Ishikawa (cell line): ENCODE data around the gene NHSL1.
A peak's percentile ranks its signal among the peaks of the same experiment; 100 is the strongest.

ENCODE experiments used
- CEBPB ChIP-seq: IDR thresholded peaks from 2 replicates; pipeline ENCODE4 v1.6.1; 2012
- CREB1 ChIP-seq: IDR thresholded peaks from 2 replicates; pipeline ENCODE4 v1.6.1; 2012; ENCODE audit warnings: low read depth
- EGR1 ChIP-seq: IDR thresholded peaks from 2 replicates; pipeline ENCODE4 v1.6.1; 2012
- EP300 ChIP-seq: IDR thresholded peaks from 2 replicates; pipeline ENCODE4 v1.6.1; 2012; ENCODE audit warnings: borderline replicate concordance
- FOXM1 ChIP-seq: IDR thresholded peaks from 2 replicates; pipeline ENCODE4 v1.6.1; 2012; ENCODE audit warnings: low read depth, borderline replicate concordance
- MAX ChIP-seq: IDR thresholded peaks from 2 replicates; pipeline ENCODE4 v1.6.1; 2012
- NFIC ChIP-seq: IDR thresholded peaks from 2 replicates; pipeline ENCODE4 v1.6.1; 2012
- RAD21 ChIP-seq: IDR thresholded peaks from 2 replicates; pipeline ENCODE4 v1.6.1; 2012; ENCODE audit warnings: low read depth
- REST ChIP-seq: IDR thresholded peaks from 2 replicates; pipeline ENCODE4 v1.6.1; 2012; ENCODE audit warnings: low read depth, mild to moderate bottlenecking
- TAF1 ChIP-seq: IDR thresholded peaks from 2 replicates; pipeline ENCODE4 v1.6.1; 2012; ENCODE audit warnings: low read depth, mild to moderate bottlenecking
- TCF12 ChIP-seq: IDR thresholded peaks from 2 replicates; pipeline ENCODE4 v1.6.1; 2012; ENCODE audit warnings: low read depth
- TEAD4 ChIP-seq: IDR thresholded peaks from 2 replicates; pipeline ENCODE4 v1.6.1; 2012
- YY1 ChIP-seq: IDR thresholded peaks from 2 replicates; pipeline ENCODE4 v1.6.1; 2012; ENCODE audit warnings: low read depth
- ZBTB7A ChIP-seq: IDR thresholded peaks from 2 replicates; pipeline ENCODE4 v1.6.1; 2012; ENCODE audit warnings: low read depth
- TF ChIP-seq, protein P1 (sequence below): IDR thresholded peaks from 2 replicates; pipeline ENCODE4 v1.6.1; 2012

The NHSL1 gene

GRCh38 chr6:138477913-138478539 is 21.3 kb downstream of the NHSL1 start:
- TF ChIP-seq EGR1 (no peak), YY1 (no peak), RAD21 (no peak), NFIC (no peak), ZBTB7A (no peak)
- TF ChIP-seq, protein P1, sequence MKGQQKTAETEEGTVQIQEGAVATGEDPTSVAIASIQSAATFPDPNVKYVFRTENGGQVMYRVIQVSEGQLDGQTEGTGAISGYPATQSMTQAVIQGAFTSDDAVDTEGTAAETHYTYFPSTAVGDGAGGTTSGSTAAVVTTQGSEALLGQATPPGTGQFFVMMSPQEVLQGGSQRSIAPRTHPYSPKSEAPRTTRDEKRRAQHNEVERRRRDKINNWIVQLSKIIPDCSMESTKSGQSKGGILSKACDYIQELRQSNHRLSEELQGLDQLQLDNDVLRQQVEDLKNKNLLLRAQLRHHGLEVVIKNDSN = no peak

GRCh38 chr6:138476116-138476515 is 23.2 kb downstream of the NHSL1 start:
- TF ChIP-seq TEAD4 (no peak), NFIC (no peak), EGR1 (no peak), EP300 (no peak), YY1 (no peak), TCF12 (no peak)
- TF ChIP-seq, protein P1 = no peak

DNA sequence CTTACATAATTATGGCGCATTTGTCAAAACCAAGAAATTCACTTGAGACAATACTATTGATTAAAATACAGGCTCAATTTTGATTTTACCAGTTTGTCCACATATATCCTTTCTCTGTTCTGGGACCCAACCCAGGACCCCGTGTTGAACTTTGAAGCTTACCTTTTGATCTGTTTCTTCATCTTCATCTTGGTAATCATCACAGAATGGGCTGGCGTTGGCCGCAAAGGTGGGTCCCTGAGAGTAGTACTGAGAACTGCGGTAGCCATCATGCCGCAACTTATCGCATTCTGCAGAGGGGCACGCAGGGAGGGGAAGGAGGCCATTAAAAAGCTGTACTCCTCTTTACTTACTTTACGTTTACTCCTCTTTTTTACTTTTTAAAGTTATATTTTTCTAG is 26.1 kb downstream of the NHSL1 start:
- no peak for TF ChIP-seq TEAD4
- TF ChIP-seq CREB1 = no peak
- TF ChIP-seq FOXM1 = no peak
- TF ChIP-seq RAD21 = no peak

GRCh38 chr6:138468320-138469015 is 30.8 kb downstream of the NHSL1 start:
- TF ChIP-seq RAD21 (no peak), TCF12 (no peak), CREB1 (no peak), YY1 (no peak), FOXM1 (no peak), CEBPB (peak; percentile 72), EP300 (no peak), TAF1 (no peak), TEAD4 (peak; percentile 25; the same call in 1 of the 2 replicates), NFIC (no peak), ZBTB7A (no peak)

DNA sequence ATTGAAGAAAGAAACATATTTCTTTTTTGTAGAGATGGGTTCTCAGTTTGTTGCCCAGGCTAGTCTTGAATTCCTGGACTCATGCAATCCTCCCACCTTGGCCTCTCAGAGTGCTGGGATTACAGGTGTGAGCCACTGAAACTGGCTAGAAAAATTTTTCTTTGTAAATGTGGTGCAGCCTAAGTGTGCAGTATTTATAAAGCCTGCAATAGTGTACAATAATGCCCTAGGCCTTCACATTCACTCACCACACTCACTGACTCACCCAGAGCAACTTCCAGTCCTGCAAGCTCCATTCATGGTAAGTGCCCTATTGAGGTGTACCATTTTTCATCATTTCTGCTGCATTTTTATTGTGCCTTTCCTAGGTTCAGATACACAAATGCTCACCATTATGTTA is 31.4 kb downstream of the NHSL1 start:
- TF ChIP-seq CEBPB (no peak), TEAD4 (no peak), EGR1 (no peak), YY1 (no peak), RAD21 (no peak), FOXM1 (no peak), REST (no peak)
- TF ChIP-seq, protein P1 = no peak

- no peak for TF ChIP-seq CREB1
- no peak for TF ChIP-seq FOXM1
- TF ChIP-seq, protein P1 = no peak
- no peak for TF ChIP-seq ZBTB7A
- TF ChIP-seq NFIC = no peak
- no peak for TF ChIP-seq REST
- TF ChIP-seq TAF1 = no peak
- no peak for TF ChIP-seq EP300
- TF ChIP-seq EGR1 = no peak
- TF ChIP-seq YY1 = no peak
- no peak for TF ChIP-seq MAX
- TF ChIP-seq RAD21 = no peak
- no peak for TF ChIP-seq CEBPB
- TF ChIP-seq TCF12 = no peak
Measured at GRCh38 chr6:138465007-138465645, 34.2 kb downstream of the NHSL1 start.
